GM23338 (cell line): ENCODE data around the gene CSTF3.

Experiments used
- CREB1 ChIP-seq: fragments of 250-450 bp; sonication (Bioruptor Pico); IDR thresholded peaks from 2 replicates; pipeline ENCODE4 v1.5.0; 2020; ENCODE audit warnings: low read depth, mild to moderate bottlenecking, moderate library complexity
- EZH2 ChIP-seq: fragments of 200-600 bp; sonication (generic); IDR thresholded peaks from one replicate; pipeline ENCODE4 v1.8.0; 2017; ENCODE audit warnings: antibody characterized with exemption, mild to moderate bottlenecking, low read depth; ENCODE audit not compliant: unreplicated experiment
- EZH2phosphoT487 ChIP-seq: fragments of 200-600 bp; sonication (generic); IDR thresholded peaks from one replicate; pipeline ENCODE4 v1.8.1; 2018; ENCODE audit warnings: antibody characterized with exemption; ENCODE audit not compliant: unreplicated experiment
- JUNB ChIP-seq: IDR thresholded peaks from one replicate; pipeline ENCODE4 v1.6.1; 2016; ENCODE audit warnings: antibody characterized with exemption; ENCODE audit not compliant: unreplicated experiment
- NANOG ChIP-seq: IDR thresholded peaks from 2 replicates; pipeline ENCODE4 v1.6.1; 2016; ENCODE audit warnings: antibody characterized with exemption, borderline replicate concordance
- POLR2AphosphoS5 ChIP-seq: IDR thresholded peaks from 2 replicates; pipeline ENCODE4 v1.6.1; 2016; ENCODE audit warnings: antibody characterized with exemption, low read depth
- STAT1 ChIP-seq: IDR thresholded peaks from one replicate; pipeline ENCODE4 v1.6.1; 2016; ENCODE audit warnings: antibody characterized with exemption; ENCODE audit not compliant: unreplicated experiment
- ZNF114 ChIP-seq: fragments of 250-450 bp; sonication (Bioruptor Pico); IDR thresholded peaks from 2 replicates; pipeline ENCODE4 v1.5.0; 2020; ENCODE audit warnings: mild to moderate bottlenecking, moderate library complexity
- ZNF331 ChIP-seq: fragments of 250-450 bp; sonication (Bioruptor Pico); IDR thresholded peaks from 2 replicates; pipeline ENCODE4 v1.5.0; 2020; ENCODE audit warnings: low read depth, mild to moderate bottlenecking, moderate library complexity
- TF ChIP-seq, protein P1 (sequence below), 2 experiments: fragments of 200-600 bp in 1 of 2; sonication (generic) in 1 of 2; conservative IDR thresholded peaks; 2 replicates each; pipeline versions ENCODE4 v1.5.1 to v1.6.1; 2016 to 2017; ENCODE audit warnings: antibody characterized with exemption in 2 of 2, low read depth in 2 of 2, mild to moderate bottlenecking in 2 of 2, moderate library complexity in 1 of 2
- TF ChIP-seq, protein P2 (sequence below): IDR thresholded peaks from one replicate; pipeline ENCODE4 v1.6.1; 2018; ENCODE audit warnings: antibody characterized with exemption; ENCODE audit not compliant: unreplicated experiment
- TF ChIP-seq, protein P3 (sequence below): IDR thresholded peaks from 2 replicates; pipeline ENCODE4 v1.6.1; 2016; ENCODE audit warnings: antibody characterized with exemption

DNA sequence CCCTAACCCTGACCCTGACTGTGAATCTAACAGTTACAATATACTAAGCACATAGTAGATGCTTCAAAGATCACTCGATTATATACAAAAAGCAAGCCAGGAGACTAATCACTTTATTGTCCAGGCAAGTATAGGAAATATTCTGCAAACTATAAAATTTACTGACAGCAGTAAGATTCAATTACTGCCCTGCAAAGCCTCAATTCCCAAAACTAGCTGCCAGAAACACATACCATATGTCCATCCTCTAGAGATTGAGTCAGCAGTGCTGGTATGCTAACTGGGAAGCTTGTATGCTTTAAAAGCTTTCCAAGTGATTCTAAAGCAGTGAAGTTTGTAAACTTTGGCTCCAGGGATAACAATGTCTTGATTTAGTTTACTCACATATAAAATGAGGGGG, 26.1 kb downstream of the CSTF3 start:
- TF ChIP-seq, protein P1, sequence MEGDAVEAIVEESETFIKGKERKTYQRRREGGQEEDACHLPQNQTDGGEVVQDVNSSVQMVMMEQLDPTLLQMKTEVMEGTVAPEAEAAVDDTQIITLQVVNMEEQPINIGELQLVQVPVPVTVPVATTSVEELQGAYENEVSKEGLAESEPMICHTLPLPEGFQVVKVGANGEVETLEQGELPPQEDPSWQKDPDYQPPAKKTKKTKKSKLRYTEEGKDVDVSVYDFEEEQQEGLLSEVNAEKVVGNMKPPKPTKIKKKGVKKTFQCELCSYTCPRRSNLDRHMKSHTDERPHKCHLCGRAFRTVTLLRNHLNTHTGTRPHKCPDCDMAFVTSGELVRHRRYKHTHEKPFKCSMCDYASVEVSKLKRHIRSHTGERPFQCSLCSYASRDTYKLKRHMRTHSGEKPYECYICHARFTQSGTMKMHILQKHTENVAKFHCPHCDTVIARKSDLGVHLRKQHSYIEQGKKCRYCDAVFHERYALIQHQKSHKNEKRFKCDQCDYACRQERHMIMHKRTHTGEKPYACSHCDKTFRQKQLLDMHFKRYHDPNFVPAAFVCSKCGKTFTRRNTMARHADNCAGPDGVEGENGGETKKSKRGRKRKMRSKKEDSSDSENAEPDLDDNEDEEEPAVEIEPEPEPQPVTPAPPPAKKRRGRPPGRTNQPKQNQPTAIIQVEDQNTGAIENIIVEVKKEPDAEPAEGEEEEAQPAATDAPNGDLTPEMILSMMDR (conservative IDR thresholded peaks at IDR 0.05; ENCODE audit: low read depth in 2 of 2): no peak
- no peak for TF ChIP-seq JUNB
- no peak for TF ChIP-seq EZH2
- TF ChIP-seq POLR2AphosphoS5: no peak
- no peak for TF ChIP-seq EZH2phosphoT487
- TF ChIP-seq, protein P2, sequence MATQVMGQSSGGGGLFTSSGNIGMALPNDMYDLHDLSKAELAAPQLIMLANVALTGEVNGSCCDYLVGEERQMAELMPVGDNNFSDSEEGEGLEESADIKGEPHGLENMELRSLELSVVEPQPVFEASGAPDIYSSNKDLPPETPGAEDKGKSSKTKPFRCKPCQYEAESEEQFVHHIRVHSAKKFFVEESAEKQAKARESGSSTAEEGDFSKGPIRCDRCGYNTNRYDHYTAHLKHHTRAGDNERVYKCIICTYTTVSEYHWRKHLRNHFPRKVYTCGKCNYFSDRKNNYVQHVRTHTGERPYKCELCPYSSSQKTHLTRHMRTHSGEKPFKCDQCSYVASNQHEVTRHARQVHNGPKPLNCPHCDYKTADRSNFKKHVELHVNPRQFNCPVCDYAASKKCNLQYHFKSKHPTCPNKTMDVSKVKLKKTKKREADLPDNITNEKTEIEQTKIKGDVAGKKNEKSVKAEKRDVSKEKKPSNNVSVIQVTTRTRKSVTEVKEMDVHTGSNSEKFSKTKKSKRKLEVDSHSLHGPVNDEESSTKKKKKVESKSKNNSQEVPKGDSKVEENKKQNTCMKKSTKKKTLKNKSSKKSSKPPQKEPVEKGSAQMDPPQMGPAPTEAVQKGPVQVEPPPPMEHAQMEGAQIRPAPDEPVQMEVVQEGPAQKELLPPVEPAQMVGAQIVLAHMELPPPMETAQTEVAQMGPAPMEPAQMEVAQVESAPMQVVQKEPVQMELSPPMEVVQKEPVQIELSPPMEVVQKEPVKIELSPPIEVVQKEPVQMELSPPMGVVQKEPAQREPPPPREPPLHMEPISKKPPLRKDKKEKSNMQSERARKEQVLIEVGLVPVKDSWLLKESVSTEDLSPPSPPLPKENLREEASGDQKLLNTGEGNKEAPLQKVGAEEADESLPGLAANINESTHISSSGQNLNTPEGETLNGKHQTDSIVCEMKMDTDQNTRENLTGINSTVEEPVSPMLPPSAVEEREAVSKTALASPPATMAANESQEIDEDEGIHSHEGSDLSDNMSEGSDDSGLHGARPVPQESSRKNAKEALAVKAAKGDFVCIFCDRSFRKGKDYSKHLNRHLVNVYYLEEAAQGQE: no peak
- TF ChIP-seq, protein P3, sequence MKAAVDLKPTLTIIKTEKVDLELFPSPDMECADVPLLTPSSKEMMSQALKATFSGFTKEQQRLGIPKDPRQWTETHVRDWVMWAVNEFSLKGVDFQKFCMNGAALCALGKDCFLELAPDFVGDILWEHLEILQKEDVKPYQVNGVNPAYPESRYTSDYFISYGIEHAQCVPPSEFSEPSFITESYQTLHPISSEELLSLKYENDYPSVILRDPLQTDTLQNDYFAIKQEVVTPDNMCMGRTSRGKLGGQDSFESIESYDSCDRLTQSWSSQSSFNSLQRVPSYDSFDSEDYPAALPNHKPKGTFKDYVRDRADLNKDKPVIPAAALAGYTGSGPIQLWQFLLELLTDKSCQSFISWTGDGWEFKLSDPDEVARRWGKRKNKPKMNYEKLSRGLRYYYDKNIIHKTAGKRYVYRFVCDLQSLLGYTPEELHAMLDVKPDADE: no peak
- no peak for TF ChIP-seq CREB1 (CRISPR knock-in tag)
- no peak for TF ChIP-seq NANOG
- no peak for TF ChIP-seq ZNF331 (CRISPR knock-in tag)
- no peak for TF ChIP-seq STAT1
- no peak for TF ChIP-seq ZNF114 (CRISPR knock-in tag)
